ENCODE data around the gene LCE1D. TPM values are rescaled to one million over a fixed set of nuclear protein-coding genes. Genes with fewer than 3 reads are reported as not detected.

Gene LCE1D
- total RNA-seq, 1 experiment from 2014 or later = not detected

- no TSS peak for BruUV-seq (replicated peaks)
- in situ Hi-C loops (cut with HindIII; ENCODE audit: low pct_unique_long_range_greater_than_20kb, low sequenced_read_pairs) (no loop called here), intact Hi-C loops (cut with micrococcal nuclease; ENCODE audit: unreplicated experiment) (no loop called here)
- H3K4me1 ChIP-seq (ENCODE audit: control insufficient read depth, insufficient read depth, low read length) = no peaks in the 10 kb centered on the region
- H3K27me3 ChIP-seq (ENCODE audit: control insufficient read depth, insufficient read depth, low read length) = no peaks in the 10 kb centered on the region
- H3K9me3 ChIP-seq (ENCODE audit: control insufficient read depth, insufficient read depth, low read depth, low read length) = no peaks in the 10 kb centered on the region
- TF ChIP-seq CTCF (IDR thresholded peaks at IDR 0.05) = no peak
- H3K27ac ChIP-seq (ENCODE audit: low read length) = no peak within 1 kb of the TSS
- ATAC-seq (no peak), DNase-seq (ENCODE audit: low read depth, low spot score) (no peak)
- CTCF ChIA-PET = no interaction called here
- H3K4me3 ChIP-seq (ENCODE audit: low read depth in 2 of 2, low read length in 2 of 2) = no peak within 1 kb of the TSS
- no peaks in the 10 kb centered on the region for H3K36me3 ChIP-seq (ENCODE audit: control insufficient read depth, insufficient read depth, low read length)
- POLR2A ChIA-PET = no interaction called here
These were observed 21.6 kb upstream of the LCE1D start, which contains the start of gene LCE1F for GRCh38 chr1:152774875-152775274. Gene LCE1F (plus strand): TSS chr1:152775140. CDS start chr1:152776372, 1,232 bp downstream.

GRCh38 chr1:152776361-152776760, 20.2 kb upstream of the LCE1D start:
- Histone ChIP-seq H3K4me3 (ENCODE audit: low read depth in 2 of 2, low read length in 2 of 2) (no peak overlapping the region), H3K27me3 (ENCODE audit: control insufficient read depth, insufficient read depth, low read length) (no peaks in the 10 kb centered on the region), H3K27ac (ENCODE audit: low read length) (no peak overlapping the region), H3K36me3 (ENCODE audit: control insufficient read depth, insufficient read depth, low read length) (no peaks in the 10 kb centered on the region), H3K9me3 (ENCODE audit: control insufficient read depth, insufficient read depth, low read depth, low read length) (no peaks in the 10 kb centered on the region), H3K4me1 (ENCODE audit: control insufficient read depth, insufficient read depth, low read length) (no peaks in the 10 kb centered on the region)
- CTCF ChIA-PET = no interaction called here
- in situ Hi-C loops (cut with HindIII; ENCODE audit: low pct_unique_long_range_greater_than_20kb, low sequenced_read_pairs) = no loop called here
- no TSS peak for BruUV-seq (replicated peaks)
- ATAC-seq (no peak), DNase-seq (ENCODE audit: low read depth, low spot score) (no peak)
- TF ChIP-seq CTCF (IDR thresholded peaks at IDR 0.05) (no peak), SIN3A (IDR thresholded peaks at IDR 0.05; ENCODE audit: borderline replicate concordance, insufficient read depth, low read depth, low read length) (no peak), TCF7L2 (IDR thresholded peaks at IDR 0.05; ENCODE audit: low read depth, low read length) (no peak), REST (IDR thresholded peaks at IDR 0.05; ENCODE audit: insufficient read depth in 1 of 2, low read depth in 2 of 2, low read length in 1 of 2) (no peak), POLR2AphosphoS5 (IDR thresholded peaks at IDR 0.05; ENCODE audit: low read depth, low read length) (no peak)
- intact Hi-C loops (cut with micrococcal nuclease; ENCODE audit: unreplicated experiment) = no loop called here
- POLR2A ChIA-PET = no interaction called here
